Heart right ventricle (tissue), 16 donors: ENCODE results near the gene CLMP. TPM values are rescaled to one million over a fixed set of nuclear protein-coding genes. Genes with fewer than 3 reads are reported as not detected.

ENCODE experiments used
- ATAC-seq, 8 donors: fragments of 200-7000 bp; cut with Tn5 transposase; one replicate each; pipeline ENCODE4 v1.9.1; 2020; ENCODE audit warnings: mild to moderate bottlenecking in 8 of 8, moderate library complexity in 8 of 8, moderate number of reproducible peaks in 1 of 8
- DNase-seq, 2 donors: peaks; one replicate each; pipeline ENCODE4 v3.0.0-alpha.2; 2020
- H3K27ac ChIP-seq, 10 donors: fragments of 200-600 bp; sonication (generic) in 2 of 10; one replicate each; pipeline versions ENCODE4 v1.5.0 to v1.8.0; 2020 to 2022; ENCODE audit warnings: mild to moderate bottlenecking in 3 of 10
- H3K27me3 ChIP-seq, 7 donors: fragments of 200-600 bp; one replicate each; pipeline ENCODE4 v1.8.0; 2021 to 2022; ENCODE audit warnings: mild to moderate bottlenecking in 2 of 7
- H3K36me3 ChIP-seq, 9 donors: fragments of 200-600 bp; sonication (generic) in 1 of 9; one replicate each; pipeline versions ENCODE4 v1.5.0 to v1.8.0; 2020 to 2022; ENCODE audit warnings: mild to moderate bottlenecking in 2 of 9
- H3K4me1 ChIP-seq, 9 donors: fragments of 200-600 bp; sonication (generic) in 1 of 9; one replicate each; pipeline versions ENCODE4 v1.5.0 to v1.8.0; 2020 to 2022; ENCODE audit warnings: mild to moderate bottlenecking in 4 of 9
- H3K4me3 ChIP-seq, 10 donors: fragments of 200-600 bp; sonication (generic) in 2 of 10; one replicate each; pipeline versions ENCODE4 v1.5.0 to v1.8.0; 2020 to 2022; ENCODE audit warnings: mild to moderate bottlenecking in 7 of 10, moderate library complexity in 2 of 10
- H3K9me3 ChIP-seq, 11 donors: fragments of 200-600 bp in 10 of 11; sonication (generic) in 2 of 11; one replicate each; pipeline versions ENCODE4 v1.5.0 to v1.8.0; 2013 to 2022; ENCODE audit warnings: mild to moderate bottlenecking in 2 of 11, control low read depth in 1 of 11, moderate library complexity in 1 of 11
- CTCF ChIP-seq, 9 donors: fragments of 200-600 bp; sonication (generic) in 2 of 9; IDR thresholded peaks; one replicate each; pipeline versions ENCODE4 v1.5.0 to v1.8.0; 2021 to 2022; ENCODE audit warnings: antibody characterized with exemption in 9 of 9, mild to moderate bottlenecking in 5 of 9, moderate library complexity in 1 of 9
- WGBS, 2 donors: extraction: QIAGEN DNeasy Blood & Tissue Kit; methylation state at CpG; one replicate each; pipeline ENCODE4 v1.1.7; 2013; ENCODE audit warnings: inconsistent platforms in 1 of 2; 5-methylcytosine and 5-hydroxymethylcytosine counted together
- intact Hi-C, 10 donors: fragments of 100-400 bp; cut with DNase I; formaldehyde crosslinking; loops; one replicate each; pipeline versions ENCODE4 v1.11.1 to v1.14.2; 2022
- polyA plus RNA-seq, 2 donors: library from polyadenylated mRNA; stranded (reverse); fragments of 200-250 nt; gene quantifications; one replicate each; pipeline ENCODE4 v1.2.3, GENCODE V29; 2013
- total RNA-seq, 10 donors: library from RNA; stranded (reverse); fragmentation: NEBNext Ultra II Directional in 3 of 10; extraction: Animal tissue kit (Norgen Biotek cat#: 25700) in 3 of 10; gene quantifications; one replicate each; pipeline versions ENCODE4 v1.2.1 to v1.2.4, GENCODE V29; 2021 to 2023
- donor health status: Arrhythmogenic right ventricular cardiomyopathy.
- donor health status: ischemic (EF 13 %, LVEDD 7.1; RV severe dilation, severe dysfunction).
- donor health status: healthy with polysubstance abuse.
- donor health status: DM: no; HTN: yes; CAD: no.
- donor health status: DM: no; HTN: no; CAD: no.
- donor health status: ischemic (EF 25% LVEDD 6.9; RV normal size, moderate dysfunction).
- donor health status: ischemic (EF 25% LVEDD 5.7; RV mildly dilated, moderate dysfunction).
- donor health status: healthy.
- donor health status: DM: yes; HTN: yes; CAD: no.
- donor health status: Ischemic cardiomyopathy.
- donor health status: ischemic (EF 35%, LVEDD 5.7; RV mildly dilated, moderate dysfunction).
- donor health status: nonischemic (EF 11% LVEDD 7.7; RV severe dilation, severe dysfunction).
- donor health status: DM: yes; HTN: yes; CAD: no.
- donor health status: PGD.
- donor health status: ischemic (EF 29% LVEDD 5.4; RV normal size, mild dysfunction).
- donor health status: nonischemic (EF 23%, LVEDD 6.1; RV moderate dilation, normal function).

Gene CLMP
- total and polyA plus RNA-seq, 12 donors = 1.9 to 16.9 (median 5.2) TPM

GRCh38 chr11:123056835-123057491 lies 138.1 kb downstream of the CLMP start:
- Histone ChIP-seq H3K9me3 (no peaks in the 10 kb centered on the region), H3K27me3 (no peaks in the 10 kb centered on the region), H3K36me3 (peaks cover 0 to 92% (median 59%) of the 10 kb centered on the region in 9 donors), H3K4me1 (peaks cover 23 to 76% (median 67%) of the 10 kb centered on the region in 9 donors), H3K27ac (peak overlapping the region in 2 of 10 donors; percentile 11 to 18), H3K4me3 (no peak overlapping the region)
- intact Hi-C loops = loop anchor here in 5 of 10 donors (10.0 kb wide), 2 partner anchors 142 to 192 kb away; no protein-coding TSS in a partner anchor
- ATAC-seq (no peak), DNase-seq (no peak)
- 44 to 45% methylated on average over 3 of the region's 3 CpGs for WGBS, 2 donors
- TF ChIP-seq CTCF (IDR thresholded peaks at IDR 0.05) = no peak

GRCh38 chr11:123055191-123055901 lies 139.7 kb downstream of the CLMP start:
- no peak for TF ChIP-seq CTCF (IDR thresholded peaks at IDR 0.05)
- Histone ChIP-seq H3K4me3 (no peak overlapping the region), H3K27me3 (no peaks in the 10 kb centered on the region), H3K4me1 (peaks cover 23 to 68% (median 57%) of the 10 kb centered on the region in 9 donors), H3K9me3 (no peaks in the 10 kb centered on the region), H3K27ac (peak overlapping the region in 1 of 10 donors; percentile 22), H3K36me3 (peaks cover 0 to 85% (median 59%) of the 10 kb centered on the region in 9 donors)
- ATAC-seq = peak in 1 of 8 donors; percentile 25
- WGBS, 2 donors = 68 to 70% methylated on average over 6 of the region's 6 CpGs
- intact Hi-C loops = loop anchor here in 5 of 10 donors (10.0 kb wide), 2 partner anchors 141 to 191 kb away; no protein-coding TSS in a partner anchor
- DNase-seq = no peak

GRCh38 chr11:123054301-123055065 lies 140.6 kb downstream of the CLMP start:
- 26 to 27% methylated on average over 11 of the region's 11 CpGs for WGBS, 2 donors
- TF ChIP-seq CTCF (IDR thresholded peaks at IDR 0.05) = peak; percentile 58 to 82 (median 75)
- H3K9me3 ChIP-seq = no peaks in the 10 kb centered on the region
- no peak overlapping the region for H3K4me3 ChIP-seq
- H3K27ac ChIP-seq = peak overlapping the region in 1 of 10 donors; percentile 3
- no peaks in the 10 kb centered on the region for H3K27me3 ChIP-seq
- intact Hi-C loops = loop anchor here in 6 of 10 donors (1.0 to 10.0 kb wide), 3 partner anchors 140 to 191 kb away; no protein-coding TSS in a partner anchor
- peaks cover 0 to 76% (median 50%) of the 10 kb centered on the region in 9 donors for H3K36me3 ChIP-seq
- peaks cover 23 to 59% (median 48%) of the 10 kb centered on the region in 9 donors for H3K4me1 ChIP-seq
- DNase-seq (peak in 1 of 2 donors; percentile 40), ATAC-seq (peak; percentile 71 to 93 (median 88))
